Spleen (tissue), 11 donors: ENCODE results near the gene ADAMTSL1. TPM values are rescaled to one million over a fixed set of nuclear protein-coding genes. Genes with fewer than 3 reads are reported as not detected.

Experiments used
- DNase-seq: peaks from one replicate; pipeline ENCODE4 v3.0.0-alpha.2; 2020
- H3K27ac ChIP-seq, 8 donors: fragments of 200-600 bp; sonication (generic) in 7 of 8; 1 replicate in 4 of 8; 2 replicates in 4 of 8; pipeline versions ENCODE4 v1.5.0 to v1.8.0; 2016 to 2021; ENCODE audit warnings: inconsistent platforms in 4 of 8, mild to moderate bottlenecking in 4 of 8, moderate library complexity in 1 of 8
- H3K27me3 ChIP-seq, 7 donors: fragments of 200-600 bp; sonication (generic) in 6 of 7; replicated peaks in 1 of 7; 1 replicate in 4 of 7; 2 replicates in 3 of 7; pipeline versions ENCODE4 v1.5.0 to v1.8.0; 2016 to 2021; ENCODE audit warnings: inconsistent platforms in 3 of 7, mild to moderate bottlenecking in 1 of 7
- H3K36me3 ChIP-seq, 6 donors: fragments of 200-600 bp; sonication (generic) in 5 of 6; 1 replicate in 4 of 6; 2 replicates in 2 of 6; pipeline versions ENCODE4 v1.5.0 to v1.8.0; 2016 to 2021; ENCODE audit warnings: inconsistent platforms in 2 of 6
- H3K4me1 ChIP-seq, 6 donors: fragments of 200-600 bp; sonication (generic) in 5 of 6; 1 replicate in 3 of 6; 2 replicates in 3 of 6; pipeline versions ENCODE4 v1.5.0 to v1.8.0; 2016 to 2021; ENCODE audit warnings: inconsistent platforms in 3 of 6
- H3K4me3 ChIP-seq, 8 donors: fragments of 200-600 bp; sonication (generic) in 7 of 8; 1 replicate in 4 of 8; 2 replicates in 4 of 8; pipeline versions ENCODE4 v1.5.0 to v1.8.0; 2016 to 2021; ENCODE audit warnings: inconsistent platforms in 4 of 8, mild to moderate bottlenecking in 4 of 8, moderate library complexity in 2 of 8
- H3K9me3 ChIP-seq, 8 donors: fragments of 200-600 bp; sonication (generic) in 7 of 8; 1 replicate in 4 of 8; 2 replicates in 4 of 8; pipeline versions ENCODE4 v1.5.0 to v1.8.0; 2016 to 2021; ENCODE audit warnings: inconsistent platforms in 4 of 8
- POLR2A ChIP-seq, 3 donors: fragments of 450-650 bp; IDR thresholded peaks; one replicate each; pipeline ENCODE4 v1.5.1; 2017; ENCODE audit warnings: antibody characterized with exemption in 3 of 3, mild to moderate bottlenecking in 1 of 3
- POLR2AphosphoS5 ChIP-seq, 3 donors: sonication (generic); formaldehyde crosslinking; IDR thresholded peaks; one replicate each; pipeline ENCODE4 v1.5.1; 2017; ENCODE audit warnings: antibody characterized with exemption in 3 of 3
- WGBS, 5 donors: extraction: QIAGEN DNeasy Blood & Tissue Kit in 3 of 5; methylation state at CpG; one replicate each; pipeline versions ENCODE4 v1.1.5 to v1.1.7; 2013 to 2018; 5-methylcytosine and 5-hydroxymethylcytosine counted together
- intact Hi-C: fragments of 100-400 bp; cut with DNase I; formaldehyde crosslinking; loops from one replicate; pipeline ENCODE4 v1.15.0; 2023; ENCODE audit warnings: low total_unique reads
- polyA plus RNA-seq, 3 donors: library from polyadenylated mRNA; stranded (reverse); fragments of 200-250 nt; gene quantifications; one replicate each; pipeline ENCODE4 v1.2.1, GENCODE V29; 2013
- total RNA-seq, 7 donors: library from RNA; depleted of rRNA in 3 of 7; stranded (reverse); fragments of >200 nt in 3 of 7; fragmentation: NEBNext Ultra II Directional in 4 of 7; extraction: Animal tissue kit (Norgen Biotek cat#: 25700) in 4 of 7; gene quantifications; one replicate each; pipeline versions ENCODE4 v1.1.0 to v1.2.1, GENCODE V29; 2016 to 2021
- TF ChIP-seq, protein P1 (sequence below), 11 experiments: fragments of 200-600 bp in 7 of 11; fragments of 450-650 bp in 4 of 11; sonication (generic) in 4 of 11; IDR thresholded peaks in 8 of 11; conservative IDR thresholded peaks in 3 of 11; 1 replicate in 7 of 11; 2 replicates in 4 of 11; pipeline versions ENCODE4 v1.4.0 to v1.8.0; 2016 to 2021; ENCODE audit warnings: antibody characterized with exemption in 11 of 11, inconsistent platforms in 4 of 11, mild to moderate bottlenecking in 1 of 11
- donor health status: healthy with polysubstance abuse.
- donor health status: DM: no; HTN: no; CAD: no; lungs with moderate emphysema.
- donor health status: DM: no; HTN: no; CAD: no.
- donor health status: Bipolar disorder and iron deficiency.
- donor health status: healthy.
- donor health status: DM: no; HTN: no; CAD: no.
- donor health status: DM: yes; HTN: yes; CAD: no.

Gene ADAMTSL1
- total and polyA plus RNA-seq, 10 donors = 0.35 to 5.3 (median 2.2) TPM

DNA sequence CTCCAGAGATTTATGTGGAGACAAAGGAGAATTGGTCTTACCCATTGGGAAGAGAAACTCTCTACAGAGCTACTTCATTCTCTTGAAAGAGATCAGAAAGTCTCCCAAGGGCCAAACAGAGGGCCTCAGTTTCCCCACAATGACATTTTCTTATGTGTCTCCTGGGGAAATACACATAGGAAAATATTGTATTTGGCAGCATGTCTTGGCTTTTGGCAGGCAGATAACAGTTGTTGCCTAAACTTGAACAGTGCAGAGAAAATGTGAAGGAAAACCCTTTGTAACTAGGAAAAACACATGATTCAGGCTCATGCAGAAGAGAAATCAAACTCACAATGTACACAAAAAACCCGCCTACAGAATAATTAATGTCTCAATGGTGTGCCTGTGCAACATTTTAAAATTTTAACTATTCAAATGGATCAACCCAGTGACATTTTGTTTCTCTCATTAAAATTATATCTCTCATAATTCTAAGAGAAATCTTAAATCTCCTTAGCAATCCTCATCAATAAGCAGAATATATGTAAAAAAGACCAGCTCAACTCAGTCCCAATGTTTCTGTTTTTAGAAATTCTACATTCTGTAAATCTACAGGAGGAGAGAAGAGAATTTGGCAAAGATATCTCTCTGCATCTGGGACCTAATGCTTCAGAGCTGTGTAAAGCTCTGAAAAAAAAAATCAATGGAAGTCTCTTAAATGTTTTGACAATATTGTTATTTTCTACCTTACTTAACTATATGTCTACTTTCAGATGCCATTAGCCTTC is 205.1 kb downstream of the ADAMTSL1 start:
- no peak for TF ChIP-seq POLR2A (IDR thresholded peaks at IDR 0.05)
- no peak for TF ChIP-seq POLR2AphosphoS5 (IDR thresholded peaks at IDR 0.05)
- TF ChIP-seq, protein P1, sequence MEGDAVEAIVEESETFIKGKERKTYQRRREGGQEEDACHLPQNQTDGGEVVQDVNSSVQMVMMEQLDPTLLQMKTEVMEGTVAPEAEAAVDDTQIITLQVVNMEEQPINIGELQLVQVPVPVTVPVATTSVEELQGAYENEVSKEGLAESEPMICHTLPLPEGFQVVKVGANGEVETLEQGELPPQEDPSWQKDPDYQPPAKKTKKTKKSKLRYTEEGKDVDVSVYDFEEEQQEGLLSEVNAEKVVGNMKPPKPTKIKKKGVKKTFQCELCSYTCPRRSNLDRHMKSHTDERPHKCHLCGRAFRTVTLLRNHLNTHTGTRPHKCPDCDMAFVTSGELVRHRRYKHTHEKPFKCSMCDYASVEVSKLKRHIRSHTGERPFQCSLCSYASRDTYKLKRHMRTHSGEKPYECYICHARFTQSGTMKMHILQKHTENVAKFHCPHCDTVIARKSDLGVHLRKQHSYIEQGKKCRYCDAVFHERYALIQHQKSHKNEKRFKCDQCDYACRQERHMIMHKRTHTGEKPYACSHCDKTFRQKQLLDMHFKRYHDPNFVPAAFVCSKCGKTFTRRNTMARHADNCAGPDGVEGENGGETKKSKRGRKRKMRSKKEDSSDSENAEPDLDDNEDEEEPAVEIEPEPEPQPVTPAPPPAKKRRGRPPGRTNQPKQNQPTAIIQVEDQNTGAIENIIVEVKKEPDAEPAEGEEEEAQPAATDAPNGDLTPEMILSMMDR (IDR thresholded peaks at IDR 0.05 in 8 of 11, conservative IDR thresholded peaks at IDR 0.05 in 3 of 11) = no peak
- no peak overlapping the region for H3K27ac ChIP-seq
- H3K27me3 ChIP-seq = no peaks in the 10 kb centered on the region
- 73 to 91% (median 78%) methylated on average over 1 of the region's 1 CpG for WGBS, 5 donors
- no peaks in the 10 kb centered on the region for H3K9me3 ChIP-seq
- no peak for DNase-seq
- no peaks in the 10 kb centered on the region for H3K36me3 ChIP-seq
- no peaks in the 10 kb centered on the region for H3K4me1 ChIP-seq
- H3K4me3 ChIP-seq = no peak overlapping the region
- intact Hi-C loops = no loop called here

DNA sequence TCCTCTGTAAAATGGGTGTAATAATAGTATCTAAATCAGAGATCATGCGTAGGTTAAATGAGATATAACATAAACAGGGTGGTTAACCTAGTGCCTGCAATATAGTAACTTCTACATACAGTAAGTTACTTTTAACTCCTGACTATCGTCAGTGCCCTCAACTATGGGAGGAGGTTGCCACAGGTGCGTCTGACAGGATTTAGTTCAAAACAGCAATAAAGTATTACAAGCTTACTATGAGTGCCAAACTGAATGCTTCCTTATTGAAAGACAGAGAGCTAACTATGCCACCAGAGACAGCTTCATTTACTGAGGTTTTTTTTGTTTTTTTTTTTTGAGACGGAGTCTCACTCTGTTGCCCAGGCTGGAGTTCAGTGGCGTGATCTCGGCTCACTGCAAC is 209.0 kb downstream of the ADAMTSL1 start:
- no peaks in the 10 kb centered on the region for H3K36me3 ChIP-seq
- no peaks in the 10 kb centered on the region for H3K4me1 ChIP-seq
- H3K4me3 ChIP-seq = no peak overlapping the region
- WGBS, 5 donors = 61 to 93% (median 84%) methylated on average over 6 of the region's 6 CpGs
- TF ChIP-seq, protein P1 (IDR thresholded peaks at IDR 0.05 in 8 of 11, conservative IDR thresholded peaks at IDR 0.05 in 3 of 11) = no peak
- no peak for TF ChIP-seq POLR2A (IDR thresholded peaks at IDR 0.05)
- no peak for TF ChIP-seq POLR2AphosphoS5 (IDR thresholded peaks at IDR 0.05)
- no peaks in the 10 kb centered on the region for H3K9me3 ChIP-seq
- intact Hi-C loops = no loop called here
- no peak for DNase-seq
- no peak overlapping the region for H3K27ac ChIP-seq
- no peaks in the 10 kb centered on the region for H3K27me3 ChIP-seq

DNA sequence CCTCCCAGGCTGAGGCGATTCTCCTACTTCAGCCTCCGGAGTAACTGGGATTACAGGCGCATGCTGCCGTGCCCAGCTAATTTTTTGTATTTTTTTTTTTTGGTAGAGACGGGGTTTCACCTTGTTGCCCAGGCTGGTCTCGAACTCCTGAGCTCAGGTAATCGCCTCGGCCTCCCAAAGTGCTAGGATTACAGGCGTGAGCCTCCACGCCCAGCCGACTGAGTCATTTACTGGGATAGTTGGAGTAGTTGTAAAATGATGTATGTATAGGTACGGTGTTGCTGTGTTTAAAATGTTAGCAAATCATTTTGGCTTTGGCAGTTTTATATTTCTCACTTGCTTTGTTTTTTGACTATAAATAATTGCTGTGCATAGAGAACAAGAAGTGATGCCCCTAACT is 209.4 kb downstream of the ADAMTSL1 start:
- Histone ChIP-seq H3K36me3 (no peaks in the 10 kb centered on the region), H3K4me1 (no peaks in the 10 kb centered on the region), H3K27ac (no peak overlapping the region), H3K27me3 (no peaks in the 10 kb centered on the region), H3K9me3 (no peaks in the 10 kb centered on the region), H3K4me3 (no peak overlapping the region)
- intact Hi-C loops = no loop called here
- TF ChIP-seq, protein P1 (IDR thresholded peaks at IDR 0.05 in 8 of 11, conservative IDR thresholded peaks at IDR 0.05 in 3 of 11) = no peak
- TF ChIP-seq POLR2AphosphoS5 (IDR thresholded peaks at IDR 0.05) = no peak
- TF ChIP-seq POLR2A (IDR thresholded peaks at IDR 0.05) = no peak
- DNase-seq = no peak
- 90 to 96% (median 93%) methylated on average over 12 of the region's 12 CpGs for WGBS, 5 donors

DNA sequence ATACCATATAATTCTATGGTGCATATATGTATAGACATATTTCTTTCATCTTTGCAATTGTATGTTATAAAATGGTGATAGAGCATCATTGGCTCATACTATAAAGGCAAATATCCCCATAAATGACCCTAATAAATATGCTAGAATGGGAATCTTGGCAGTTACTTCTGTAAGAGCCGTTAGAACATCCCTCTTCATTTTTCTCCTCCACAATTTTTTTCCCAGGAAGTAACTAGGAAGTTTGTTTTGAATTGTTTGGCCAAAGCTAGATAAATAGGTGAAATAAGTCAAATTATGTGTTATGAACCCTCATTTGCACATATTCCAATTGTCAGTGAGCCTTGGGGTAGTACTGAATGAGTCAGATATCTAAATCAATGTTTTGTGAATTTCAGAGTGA is 209.9 kb downstream of the ADAMTSL1 start:
- no peak overlapping the region for H3K27ac ChIP-seq
- no peaks in the 10 kb centered on the region for H3K9me3 ChIP-seq
- 57 to 64% (median 59%) methylated on average over 1 of the region's 1 CpG for WGBS, 5 donors
- no peaks in the 10 kb centered on the region for H3K36me3 ChIP-seq
- no peaks in the 10 kb centered on the region for H3K27me3 ChIP-seq
- intact Hi-C loops = no loop called here
- TF ChIP-seq POLR2A (IDR thresholded peaks at IDR 0.05) = no peak
- TF ChIP-seq POLR2AphosphoS5 (IDR thresholded peaks at IDR 0.05) = no peak
- TF ChIP-seq, protein P1 (IDR thresholded peaks at IDR 0.05 in 8 of 11, conservative IDR thresholded peaks at IDR 0.05 in 3 of 11) = no peak
- no peak overlapping the region for H3K4me3 ChIP-seq
- DNase-seq = no peak
- H3K4me1 ChIP-seq = no peaks in the 10 kb centered on the region
